Common myeloid progenitor, CD34-positive (primary cell): ENCODE results near the gene OTULIN. TPM values are rescaled to one million over a fixed set of nuclear protein-coding genes. Genes with fewer than 3 reads are reported as not detected.

ENCODE experiments used
- CTCF ChIA-PET: fragments of 350-600 bp; sonication (Branson Sonifier 250); formaldehyde crosslinking; loops from one replicate; lab custom pipeline; 2021; ENCODE audit warnings: antibody characterized with exemption; lab: Charles Lee
- POLR2A ChIA-PET: fragments of 350-600 bp; sonication (Branson Sonifier 250); formaldehyde crosslinking; loops from one replicate; lab custom pipeline; 2021; ENCODE audit warnings: antibody characterized with exemption; lab: Charles Lee
- DNase-seq, 3 donors: peaks; one replicate each; pipeline versions ENCODE4 v3.0.0 to v3.0.0-alpha.2; 2013
- H3K27ac ChIP-seq, 2 experiments: 1 replicate in 1 of 2; 2 replicates in 1 of 2; pipeline ENCODE4 v1.7.0; 2013; ENCODE audit warnings: inconsistent platforms in 2 of 2, low read length in 2 of 2, mild to moderate bottlenecking in 2 of 2, low read depth in 1 of 2, moderate library complexity in 1 of 2; ENCODE audit not compliant: severe bottlenecking in 2 of 2, insufficient read depth in 1 of 2, poor library complexity in 1 of 2
- H3K27me3 ChIP-seq, 5 experiments: replicated peaks in 2 of 5; 1 replicate in 3 of 5; 2 replicates in 2 of 5; pipeline versions ENCODE4 v1.6.1 to v1.7.0; 2013; ENCODE audit warnings: low read length in 4 of 5, mild to moderate bottlenecking in 2 of 5, moderate library complexity in 2 of 5, inconsistent platforms in 1 of 5; ENCODE audit not compliant: insufficient read depth in 5 of 5, control insufficient read depth in 4 of 5
- H3K36me3 ChIP-seq, 4 experiments: 1 replicate in 2 of 4; 2 replicates in 2 of 4; pipeline versions ENCODE4 v1.6.1 to v1.7.0; 2013; ENCODE audit warnings: low read length in 3 of 4, control low read depth in 1 of 4, mild to moderate bottlenecking in 1 of 4; ENCODE audit not compliant: control insufficient read depth in 4 of 4, insufficient read depth in 4 of 4
- H3K4me1 ChIP-seq, 4 experiments: 1 replicate in 3 of 4; 2 replicates in 1 of 4; pipeline versions ENCODE4 v1.6.1 to v1.7.1; 2013; ENCODE audit warnings: low read length in 3 of 4, mild to moderate bottlenecking in 3 of 4, control low read depth in 1 of 4, inconsistent platforms in 1 of 4, moderate library complexity in 1 of 4; ENCODE audit not compliant: control insufficient read depth in 4 of 4, insufficient read depth in 4 of 4; ENCODE audit errors: control extremely low read depth in 1 of 4
- H3K4me3 ChIP-seq, 7 experiments: 1 replicate in 4 of 7; 2 replicates in 3 of 7; pipeline versions ENCODE4 v1.5.1 to v1.7.0; 2013; ENCODE audit warnings: mild to moderate bottlenecking in 7 of 7, low read length in 6 of 7, moderate library complexity in 6 of 7, inconsistent platforms in 2 of 7, low read depth in 2 of 7, control low read depth in 1 of 7; ENCODE audit not compliant: insufficient read depth in 4 of 7, control insufficient read depth in 1 of 7; ENCODE audit errors: extremely low read depth in 1 of 7
- H3K9me3 ChIP-seq, 5 experiments: 1 replicate in 4 of 5; 2 replicates in 1 of 5; pipeline versions ENCODE4 v1.6.1 to v1.7.1; 2013; ENCODE audit warnings: low read length in 4 of 5, mild to moderate bottlenecking in 2 of 5, inconsistent platforms in 1 of 5, low read depth in 1 of 5, moderate library complexity in 1 of 5; ENCODE audit not compliant: control insufficient read depth in 4 of 5, insufficient read depth in 2 of 5; ENCODE audit errors: control extremely low read depth in 1 of 5
- WGBS: methylation state at CpG from one replicate; pipeline ENCODE4 v1.1.5; 2013; ENCODE audit not compliant: insufficient coverage; 5-methylcytosine and 5-hydroxymethylcytosine counted together
- polyA plus RNA-seq: library from polyadenylated mRNA; unstranded; fragments of 120-200 nt; gene quantifications from one replicate; pipeline ENCODE4 v1.2.1, GENCODE V29; 2013

The OTULIN gene
- 17.6 TPM for polyA plus RNA-seq

DNA sequence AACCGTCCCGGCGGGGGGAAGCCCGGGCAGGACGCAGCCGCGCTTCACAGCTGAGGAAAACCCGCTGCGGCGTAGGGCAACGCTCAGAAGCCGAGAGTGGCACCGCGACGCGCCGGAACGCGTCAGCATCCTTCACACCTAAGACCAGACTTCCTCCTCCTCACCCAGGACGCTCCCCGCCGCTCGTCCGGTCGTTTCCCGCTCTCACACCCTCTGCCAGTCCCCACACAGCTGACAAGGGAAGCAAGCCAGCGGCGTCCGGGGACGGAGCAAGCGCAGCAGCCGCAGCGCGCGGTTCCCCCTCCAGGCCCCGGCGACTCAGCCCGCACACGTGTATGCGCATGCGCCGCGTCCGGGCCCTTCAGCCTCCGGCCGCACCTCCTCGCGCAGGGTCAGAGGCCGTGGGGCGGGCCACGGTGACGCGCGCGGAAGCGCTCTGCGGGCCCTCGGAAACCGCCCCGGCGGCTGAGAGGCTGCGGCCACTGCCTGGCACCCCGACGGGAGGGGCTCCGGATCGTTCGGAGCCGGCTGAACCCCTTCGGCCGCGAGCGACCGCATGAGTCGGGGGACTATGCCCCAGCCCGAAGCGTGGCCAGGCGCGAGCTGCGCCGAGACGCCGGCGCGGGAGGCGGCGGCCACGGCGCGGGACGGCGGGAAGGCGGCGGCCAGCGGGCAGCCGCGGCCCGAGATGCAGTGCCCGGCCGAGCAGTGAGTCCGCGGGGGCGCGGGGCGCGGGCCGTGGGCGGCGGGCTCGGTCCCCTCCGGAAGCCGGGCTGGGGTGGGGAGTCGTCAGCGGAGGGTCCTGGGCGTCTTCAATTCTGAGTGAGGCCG is at the start of gene OTULIN:
OTULIN (plus strand) TSS at position 449 of the 831 bp plus-strand sequence; CDS start at position 557, 108 bp downstream.
- no peaks in the 10 kb centered on the region for H3K27me3 ChIP-seq
- H3K4me1 ChIP-seq = peaks cover 19 to 42% (median 30%) of the 10 kb centered on the region in 4 experiments
- DNase-seq = peak; percentile 82 to 90 (median 88)
- H3K27ac ChIP-seq = peak within 1 kb of the TSS in 1 of 2 experiments; percentile 74
- ChIA-PET POLR2A (no interaction called here), CTCF (interaction anchor here (1.1 kb wide), 1 partner anchor 11 kb away, joined by 3 read pairs; no protein-coding TSS in a partner anchor)
- peaks cover 0 to 8% (median 5%) of the 10 kb centered on the region in 4 experiments for H3K36me3 ChIP-seq
- H3K9me3 ChIP-seq = no peaks in the 10 kb centered on the region
- WGBS = 0% methylated on average over 100 of the region's 115 CpGs
- peak within 1 kb of the TSS; percentile 71 to 88 (median 82) for H3K4me3 ChIP-seq

GRCh38 chr5:14615365-14615764 is 49.2 kb upstream of the OTULIN start:
- no peaks in the 10 kb centered on the region for H3K9me3 ChIP-seq
- no peak overlapping the region for H3K27ac ChIP-seq
- H3K4me3 ChIP-seq = no peak overlapping the region
- no peaks in the 10 kb centered on the region for H3K27me3 ChIP-seq
- DNase-seq = no peak
- H3K36me3 ChIP-seq = peaks cover 0 to 30% (median 10%) of the 10 kb centered on the region in 4 experiments
- WGBS = 93% methylated on average over 2 of the region's 4 CpGs
- ChIA-PET CTCF (no interaction called here), POLR2A (no interaction called here)
- H3K4me1 ChIP-seq = peaks cover 0 to 2% (median 0%) of the 10 kb centered on the region in 4 experiments

DNA sequence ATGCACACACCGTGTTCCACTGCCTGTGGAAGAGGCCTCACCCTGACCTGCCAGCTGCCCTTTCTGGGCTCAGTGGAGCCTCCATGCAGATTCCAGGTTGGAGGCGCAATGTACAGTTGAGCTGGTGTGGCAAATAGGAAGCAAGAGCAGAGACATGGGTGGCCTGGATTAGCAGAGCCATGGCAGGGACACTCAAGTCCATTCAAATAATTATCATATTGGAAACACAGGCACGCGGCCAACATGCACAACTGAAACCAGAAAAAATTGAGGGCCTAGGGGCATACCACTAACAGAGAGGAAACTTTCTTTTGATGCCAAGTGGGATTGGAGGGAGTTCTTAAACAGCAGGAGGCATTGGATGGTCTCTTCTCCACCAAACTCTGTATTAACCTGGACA is 47.1 kb upstream of the OTULIN start:
- no peak overlapping the region for H3K4me3 ChIP-seq
- CTCF ChIA-PET = interaction anchor here (1.1 kb wide), 1 partner anchor 31 kb away, joined by 3 read pairs; no protein-coding TSS in a partner anchor
- no peaks in the 10 kb centered on the region for H3K27me3 ChIP-seq
- no peak overlapping the region for H3K27ac ChIP-seq
- POLR2A ChIA-PET = no interaction called here
- peaks cover 0 to 20% (median 8%) of the 10 kb centered on the region in 4 experiments for H3K36me3 ChIP-seq
- no peak for DNase-seq
- 100% methylated on average over 4 of the region's 4 CpGs for WGBS
- H3K4me1 ChIP-seq = peaks cover 0 to 2% (median 0%) of the 10 kb centered on the region in 4 experiments
- peaks cover 0 to 4% (median 0%) of the 10 kb centered on the region in 5 experiments for H3K9me3 ChIP-seq

GRCh38 chr5:14627270-14627669 is 37.2 kb upstream of the OTULIN start:
- H3K9me3 ChIP-seq = peaks cover 0 to 3% (median 0%) of the 10 kb centered on the region in 5 experiments
- H3K27ac ChIP-seq = no peak overlapping the region
- POLR2A ChIA-PET = no interaction called here
- CTCF ChIA-PET = no interaction called here
- DNase-seq = no peak
- no peaks in the 10 kb centered on the region for H3K4me1 ChIP-seq
- no peak overlapping the region for H3K4me3 ChIP-seq
- H3K27me3 ChIP-seq = no peaks in the 10 kb centered on the region
- H3K36me3 ChIP-seq = no peaks in the 10 kb centered on the region

- Histone ChIP-seq H3K4me3 (no peak overlapping the region), H3K27me3 (no peaks in the 10 kb centered on the region), H3K4me1 (no peaks in the 10 kb centered on the region), H3K36me3 (no peaks in the 10 kb centered on the region), H3K9me3 (peaks cover 0 to 3% (median 0%) of the 10 kb centered on the region in 5 experiments), H3K27ac (no peak overlapping the region)
- CTCF ChIA-PET = interaction anchor here (2.8 kb wide), 1 partner anchor 20 kb away, joined by 10 read pairs; no protein-coding TSS in a partner anchor
- 40% methylated on average over 1 of the region's 3 CpGs for WGBS
- POLR2A ChIA-PET = no interaction called here
- peak; percentile 56 to 83 (median 77) for DNase-seq
Observed at GRCh38 chr5:14628346-14628745, 36.2 kb upstream of the OTULIN start.

DNA sequence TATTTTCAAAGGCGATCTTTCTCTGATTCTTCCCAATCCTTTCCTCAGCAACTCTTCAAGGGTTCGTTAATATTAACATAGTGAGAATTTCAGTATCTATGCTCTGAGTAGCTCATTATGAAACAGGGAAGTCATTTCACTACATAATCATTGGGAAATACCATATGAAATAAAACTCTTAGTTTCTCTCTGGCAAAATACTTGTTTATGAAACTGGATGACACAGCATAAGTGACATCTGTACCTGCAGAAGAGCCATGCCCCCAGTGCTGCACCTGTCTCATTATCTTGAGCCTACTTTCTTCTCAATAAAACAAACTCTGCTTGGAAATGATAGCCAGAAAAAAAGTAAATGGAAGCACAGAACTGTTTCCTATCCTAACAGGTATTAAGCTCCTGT is 33.8 kb upstream of the OTULIN start:
- no peak for DNase-seq
- no CpG with 5 or more reads among the region's 2 CpGs for WGBS
- Histone ChIP-seq H3K4me1 (no peaks in the 10 kb centered on the region), H3K36me3 (no peaks in the 10 kb centered on the region), H3K27ac (no peak overlapping the region), H3K27me3 (no peaks in the 10 kb centered on the region), H3K4me3 (no peak overlapping the region), H3K9me3 (peaks cover 0 to 3% (median 0%) of the 10 kb centered on the region in 5 experiments)
- ChIA-PET CTCF (no interaction called here), POLR2A (no interaction called here)

- no CpG with 5 or more reads among the region's 2 CpGs for WGBS
- CTCF ChIA-PET = interaction anchor here (1.3 to 1.6 kb wide), 3 partner anchors 9 to 21 kb away, joined by 3 to 7 read pairs (median 3); no protein-coding TSS in a partner anchor
- DNase-seq = no peak
Observed at GRCh38 chr5:14635656-14636055, 28.9 kb upstream of the OTULIN start.

More at GRCh38 chr5:14635656-14636055, 28.9 kb upstream of the OTULIN start:
- Histone ChIP-seq H3K4me3 (no peak overlapping the region), H3K27ac (no peak overlapping the region), H3K4me1 (no peaks in the 10 kb centered on the region), H3K9me3 (no peaks in the 10 kb centered on the region), H3K36me3 (no peaks in the 10 kb centered on the region), H3K27me3 (no peaks in the 10 kb centered on the region)
- POLR2A ChIA-PET = no interaction called here
